ENCODE measurements around the gene SVOP.

The SVOP gene

DNA sequence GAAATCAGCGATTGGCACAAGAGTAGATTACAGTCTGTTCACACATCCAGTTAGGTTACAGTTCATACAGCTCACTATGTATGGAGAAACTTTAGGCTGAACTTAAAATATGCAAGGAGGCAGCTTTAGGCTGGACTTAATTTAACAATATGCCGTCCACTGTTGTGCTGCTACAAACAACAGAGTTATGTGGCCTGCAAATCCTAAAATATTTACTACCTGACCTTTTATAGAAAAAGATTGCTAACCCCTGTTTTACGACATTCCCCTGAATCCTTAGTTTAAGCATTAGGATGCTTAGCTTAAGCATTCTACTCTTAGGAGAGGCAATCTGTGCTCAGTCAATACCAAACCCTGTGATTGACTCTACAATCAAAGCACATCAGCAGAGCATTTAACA lies 90.1 kb downstream of the SVOP start:
- no peak for DNase-seq (ENCODE audit: low spot score)

DNA sequence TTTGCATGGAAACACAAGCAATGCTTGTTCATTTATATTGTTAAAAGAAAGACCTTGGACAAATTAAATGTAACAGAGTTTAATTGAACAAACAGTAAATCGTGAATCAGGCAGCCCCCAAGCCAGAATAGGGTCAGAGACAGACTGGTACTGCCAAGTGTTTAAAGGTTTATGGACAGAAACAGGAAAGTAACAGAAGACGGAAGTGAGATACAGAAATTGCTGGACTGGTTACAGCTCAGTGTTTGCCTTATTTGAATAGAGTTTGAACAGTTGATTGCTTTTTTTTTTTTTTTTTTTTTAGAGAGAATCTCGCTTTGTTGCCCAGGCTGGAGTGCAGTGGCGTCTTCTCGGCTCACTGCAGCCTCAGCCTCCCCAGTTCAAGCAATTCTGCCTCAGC lies 90.7 kb downstream of the SVOP start:
- no peak for DNase-seq (ENCODE audit: low spot score)

DNA sequence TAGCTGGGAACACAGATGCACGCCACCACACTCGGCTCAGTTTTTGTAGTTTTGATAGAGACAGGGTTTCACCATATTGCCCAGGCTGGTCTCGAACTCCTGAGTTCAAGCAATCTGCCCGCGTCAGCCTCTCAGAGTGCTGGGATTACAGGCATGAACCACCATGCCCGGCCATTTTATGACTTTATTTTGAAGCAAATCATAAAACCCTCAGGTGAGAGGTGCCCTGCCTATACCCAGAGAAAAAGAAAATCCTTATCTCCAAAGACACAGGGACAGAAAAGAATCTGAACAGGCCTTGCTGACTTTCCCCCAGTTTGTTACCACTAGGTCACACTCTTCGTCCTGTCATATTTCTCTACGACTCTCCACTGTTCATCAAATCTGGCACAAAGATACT lies 92.2 kb downstream of the SVOP start:
- DNase-seq (ENCODE audit: low spot score) = no peak

DNA sequence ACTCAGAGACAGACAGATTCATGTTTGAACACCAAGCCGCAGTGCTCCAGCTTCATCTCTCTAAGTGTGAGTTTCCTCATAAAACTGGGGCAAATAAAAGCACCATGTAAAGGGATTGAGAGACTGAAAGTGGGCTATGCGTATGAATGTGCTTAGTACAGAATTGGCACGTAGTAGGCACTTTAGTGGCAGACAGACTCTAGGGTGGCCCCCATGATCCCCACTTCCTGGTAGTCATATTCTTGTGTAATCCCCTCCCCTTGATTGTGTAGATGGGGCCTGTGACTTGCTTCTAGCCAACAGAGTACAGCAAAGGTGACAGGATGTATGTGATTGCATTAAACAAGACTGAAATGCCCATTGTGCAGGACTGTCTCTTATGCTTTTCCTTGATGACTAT lies 98.0 kb downstream of the SVOP start:
- no peak for DNase-seq (ENCODE audit: low spot score)

DNA sequence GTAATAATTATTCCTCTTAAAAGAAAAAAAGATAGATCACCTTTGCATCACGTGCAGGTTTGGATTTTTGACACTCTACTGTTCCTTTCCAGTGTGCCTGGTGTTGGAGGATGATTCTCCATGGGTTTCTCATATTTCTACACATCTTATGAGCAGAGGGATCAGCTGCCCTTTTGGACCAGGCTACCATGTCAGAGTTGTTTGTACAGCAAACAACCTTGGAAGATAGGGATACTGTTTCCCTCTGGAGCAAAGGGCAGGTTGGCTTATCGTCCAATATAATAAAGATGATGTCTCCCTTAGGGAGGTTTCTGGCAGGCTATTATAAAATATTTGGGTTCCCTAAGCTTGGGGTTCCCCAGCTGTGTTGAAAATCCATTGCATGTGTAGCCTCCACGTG lies 98.9 kb downstream of the SVOP start:
- DNase-seq (ENCODE audit: low spot score) = no peak

DNA sequence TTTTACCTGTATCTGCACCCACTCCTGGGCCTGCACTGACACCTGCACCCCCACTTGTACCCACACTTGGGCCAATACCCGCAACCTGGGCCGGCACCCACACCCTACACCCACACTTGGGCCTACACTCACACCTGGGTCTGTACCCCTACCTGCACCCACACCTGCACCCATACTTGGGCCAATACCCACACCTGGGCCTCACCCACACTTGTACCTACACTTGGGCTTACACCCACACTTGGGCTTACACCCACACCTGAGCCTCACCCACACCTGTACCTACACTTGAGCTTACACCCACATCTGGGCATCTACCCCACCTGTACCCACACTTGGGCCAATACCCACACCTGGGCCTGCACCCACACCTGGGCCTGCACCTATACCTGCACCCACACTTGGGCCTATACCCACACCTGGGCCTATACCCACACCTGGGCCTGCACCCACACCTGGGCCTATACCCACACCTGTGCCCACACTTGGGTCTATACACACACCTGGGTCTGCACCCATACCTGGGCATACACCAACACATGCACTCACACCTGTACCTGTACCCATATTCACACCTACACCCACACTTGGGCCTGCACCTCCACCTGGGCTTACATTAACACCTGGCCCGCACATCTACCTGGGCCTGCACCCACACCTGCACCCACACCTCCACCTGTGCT lies 101.8 kb downstream of the SVOP start:
- no peak for DNase-seq (ENCODE audit: low spot score)

DNA sequence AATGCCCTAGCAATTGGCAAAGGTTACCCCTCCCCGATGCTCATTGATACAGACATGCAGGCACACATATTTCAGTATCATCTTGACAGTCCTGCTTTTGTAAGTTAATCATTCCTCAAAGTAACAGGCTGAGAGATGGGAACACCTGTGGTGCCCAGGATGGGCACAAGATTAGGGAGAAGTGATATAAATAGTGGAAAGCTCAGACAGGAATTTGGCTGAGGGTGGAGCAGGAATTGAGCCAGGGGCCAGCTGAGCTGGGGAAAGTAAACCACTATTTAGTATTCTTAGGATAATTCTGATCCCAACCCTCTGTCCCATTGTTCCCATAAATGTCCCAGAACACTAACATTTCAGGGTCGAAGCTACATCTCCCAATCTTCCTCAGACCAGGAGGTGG lies 102.7 kb downstream of the SVOP start:
- no peak for DNase-seq (ENCODE audit: low spot score)

DNA sequence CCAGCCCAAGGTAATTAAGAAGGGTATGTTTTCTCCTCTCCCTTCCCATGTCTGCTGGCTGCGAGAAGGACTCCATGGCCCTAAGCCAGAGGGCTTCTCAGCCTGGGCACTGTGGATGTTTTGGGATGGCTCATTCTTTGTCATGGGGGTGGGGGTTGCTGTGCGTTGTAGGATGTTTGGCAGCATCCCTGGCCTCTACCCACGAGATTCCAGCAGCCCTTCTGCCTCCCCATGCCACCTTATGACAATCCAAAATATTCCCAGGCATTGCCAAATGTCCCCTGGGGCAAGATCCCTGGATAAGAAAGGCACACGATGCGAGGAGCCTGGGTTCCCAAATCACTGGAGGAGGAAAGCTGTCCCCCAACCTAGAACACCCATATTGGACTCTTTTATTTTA lies 104.5 kb downstream of the SVOP start:
- no peak for DNase-seq (ENCODE audit: low spot score)

DNA sequence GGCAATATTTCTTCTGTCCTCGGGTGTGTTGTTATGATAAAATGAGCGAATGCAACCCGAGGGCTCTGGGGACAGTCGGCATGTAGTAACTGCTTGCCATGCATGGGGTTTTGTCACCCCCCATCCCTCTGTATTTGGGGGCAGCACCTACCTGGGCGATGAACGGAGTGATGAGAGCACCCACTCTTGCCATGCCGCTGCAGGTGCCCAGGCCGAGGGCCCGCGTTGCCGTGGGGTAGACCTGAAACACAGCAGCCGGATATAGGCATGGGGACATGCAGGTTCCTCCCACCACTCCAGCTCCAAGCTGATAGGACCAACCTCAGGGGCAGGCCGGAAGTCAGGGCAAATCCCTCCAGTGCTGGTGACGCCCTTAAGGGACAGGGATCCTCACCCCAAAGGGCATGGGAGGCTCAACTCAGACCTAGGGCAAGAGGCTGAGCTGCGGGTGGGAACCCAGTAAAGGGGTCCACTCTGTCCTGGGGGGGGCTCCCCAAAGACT lies 105.2 kb downstream of the SVOP start:
- no peak for DNase-seq (ENCODE audit: low spot score)

DNA sequence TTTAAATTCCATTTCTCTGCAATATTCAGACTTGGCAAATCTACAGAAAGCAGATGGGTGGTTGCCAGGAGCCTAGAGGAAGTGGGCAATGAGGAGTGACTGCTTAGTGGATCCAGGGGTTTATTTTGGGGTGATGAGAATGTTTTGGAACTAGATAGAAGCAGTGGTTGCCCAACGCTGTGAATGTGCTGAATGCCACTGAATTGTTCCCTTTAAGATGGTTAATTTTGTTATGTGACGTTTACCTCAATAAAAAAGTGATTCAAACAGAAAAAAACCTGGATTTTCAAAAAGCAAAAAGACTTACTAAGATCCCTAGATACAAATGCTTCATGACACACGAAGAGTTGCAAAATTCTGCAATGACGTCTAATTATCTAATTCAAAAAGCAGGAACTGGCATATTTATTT lies 106.7 kb downstream of the SVOP start:
- no peak for DNase-seq (ENCODE audit: low spot score)

DNA sequence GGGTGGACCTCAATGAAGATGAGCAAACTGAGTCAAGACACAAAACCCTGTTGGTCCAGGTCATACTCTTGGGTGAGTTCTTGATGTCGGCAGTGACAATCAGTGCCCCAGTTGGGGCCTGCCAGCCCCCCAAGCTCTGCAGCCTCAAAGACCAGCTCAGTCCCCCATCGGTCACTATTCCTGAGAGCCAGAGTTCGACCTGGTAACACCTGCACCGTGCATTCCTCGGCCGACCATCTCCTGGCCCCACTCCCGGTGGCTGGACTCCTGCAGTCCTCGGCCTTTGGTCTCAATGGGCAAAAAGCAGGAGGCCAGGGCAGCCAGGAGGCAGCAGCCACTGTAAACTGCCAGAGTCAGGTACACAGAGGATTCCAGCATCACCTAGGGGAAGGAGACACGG lies 108.5 kb downstream of the SVOP start:
- no peak for DNase-seq (ENCODE audit: low spot score)

DNA sequence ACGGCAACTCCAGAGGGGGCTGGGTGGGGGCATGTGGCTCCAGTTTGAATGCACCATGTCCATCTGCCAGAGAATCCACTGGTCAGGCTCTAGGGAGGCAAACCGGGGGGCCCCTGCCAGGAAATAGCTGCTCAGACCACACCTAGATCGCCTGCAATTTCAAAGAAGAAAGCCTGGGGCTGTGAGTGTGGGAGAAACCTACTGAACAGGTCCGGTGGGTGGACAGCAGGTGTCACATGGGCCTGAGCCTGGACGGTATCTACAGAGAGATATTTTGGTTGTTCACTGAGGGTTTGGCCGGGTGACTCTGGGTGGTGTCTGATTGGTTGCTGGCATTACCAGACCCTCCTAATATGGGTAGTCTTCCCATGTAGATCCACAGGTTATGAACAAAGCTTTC lies 109.0 kb downstream of the SVOP start:
- DNase-seq (ENCODE audit: low spot score) = no peak

DNA sequence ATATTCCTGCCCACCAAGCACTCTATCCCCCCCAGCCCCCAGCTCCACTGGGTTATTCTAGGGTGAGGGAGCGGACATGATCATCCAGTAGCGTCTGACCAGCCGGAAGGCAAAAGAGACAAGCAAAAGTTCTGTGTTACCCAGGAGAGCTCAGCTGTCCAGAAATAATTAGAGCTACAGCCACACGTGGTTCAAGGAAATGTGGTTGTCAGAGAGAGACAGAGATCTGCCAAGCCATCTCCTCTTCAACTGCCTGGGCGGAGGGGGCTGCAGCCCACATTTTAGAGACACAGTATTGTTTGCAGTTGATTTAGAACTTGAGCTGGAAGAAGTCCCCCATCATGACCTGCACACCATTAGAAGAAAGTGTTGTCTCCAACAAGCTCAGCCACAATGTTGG lies 110.5 kb downstream of the SVOP start:
- DNase-seq (ENCODE audit: low spot score) = no peak

DNA sequence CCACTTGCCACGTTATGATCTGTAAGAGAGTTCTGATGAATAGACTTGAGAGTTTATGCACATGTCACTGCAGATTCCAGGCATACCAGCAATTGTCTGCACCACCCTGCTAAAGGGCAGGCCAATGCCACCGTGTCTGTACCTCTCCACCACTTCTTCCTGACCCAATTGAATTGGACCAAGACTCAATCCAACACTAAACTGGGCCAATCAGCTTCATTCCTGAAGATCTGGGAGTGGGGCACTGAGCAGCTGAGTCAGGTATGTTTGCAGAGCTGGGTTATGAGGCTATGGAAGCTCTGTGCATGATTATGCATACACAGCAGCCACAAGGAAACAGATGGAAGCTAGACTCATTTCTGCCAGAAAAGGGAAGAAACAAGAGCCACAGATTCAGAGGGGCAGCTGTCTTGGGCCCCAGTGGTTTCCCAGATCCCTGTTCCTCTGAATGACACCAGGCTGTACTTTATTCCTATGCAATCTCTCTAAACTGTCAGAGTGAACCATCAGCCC lies 113.0 kb downstream of the SVOP start:
- no peak for DNase-seq (ENCODE audit: low spot score)

DNA sequence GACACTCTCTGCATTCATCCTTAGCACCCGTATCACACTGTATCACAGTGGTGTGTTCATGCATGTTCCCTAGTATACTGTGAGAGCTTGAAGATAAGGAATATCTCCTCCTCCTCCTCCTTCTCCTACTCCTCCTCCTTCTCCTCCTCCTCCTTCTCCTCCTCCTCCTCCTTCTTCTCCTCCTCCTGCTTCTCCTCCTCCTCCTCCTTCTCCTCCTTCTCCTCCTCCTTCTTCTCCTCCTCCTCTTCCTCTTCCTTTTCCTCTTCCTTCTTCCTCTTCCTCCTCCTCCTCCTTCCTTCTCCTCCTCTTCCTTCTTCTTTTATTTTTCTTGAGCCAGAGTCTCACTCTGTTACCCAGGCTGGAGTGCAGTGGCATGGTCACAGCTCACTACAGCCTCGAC lies 113.9 kb downstream of the SVOP start:
- DNase-seq (ENCODE audit: low spot score) = no peak

DNA sequence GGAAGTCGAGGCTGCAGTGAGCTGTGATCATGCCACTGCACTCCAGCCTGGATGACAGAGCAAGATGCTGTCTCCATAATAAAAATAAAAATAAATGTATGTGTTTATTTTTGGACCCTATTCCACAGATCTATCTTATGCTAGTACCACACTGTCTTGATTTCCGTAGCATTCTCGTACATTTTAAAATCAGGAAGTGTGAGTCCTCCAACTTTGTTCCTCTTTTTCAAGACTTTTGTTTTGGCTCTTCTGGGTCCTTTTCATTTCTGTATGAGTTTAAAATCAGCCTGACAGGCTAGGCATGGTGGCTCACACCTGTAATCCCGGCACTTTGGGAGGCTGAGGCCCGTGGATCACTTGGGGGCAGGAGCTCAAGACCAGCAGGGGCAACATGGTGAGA lies 115.1 kb downstream of the SVOP start:
- no peak for DNase-seq (ENCODE audit: low spot score)

DNA sequence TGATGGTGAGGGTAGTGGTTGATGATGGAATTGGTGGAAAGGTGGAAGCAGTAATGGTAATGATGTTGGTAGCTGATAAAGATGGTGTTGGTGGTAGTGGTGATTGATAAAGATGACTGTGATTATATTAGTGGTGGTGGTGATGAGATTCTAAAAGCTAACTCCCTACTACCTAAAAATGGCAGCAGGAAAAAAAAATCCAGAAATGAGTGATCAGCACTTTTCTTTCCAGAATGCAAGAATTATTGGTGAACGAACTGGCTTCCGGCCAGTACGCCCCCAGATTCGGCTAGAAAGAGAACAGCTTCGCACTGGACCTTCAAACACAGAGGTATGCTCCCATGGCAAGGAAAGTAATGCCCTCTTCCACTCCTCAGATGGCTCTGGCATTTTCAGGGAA lies 121.7 kb downstream of the SVOP start:
- no peak for DNase-seq (ENCODE audit: low spot score)

DNA sequence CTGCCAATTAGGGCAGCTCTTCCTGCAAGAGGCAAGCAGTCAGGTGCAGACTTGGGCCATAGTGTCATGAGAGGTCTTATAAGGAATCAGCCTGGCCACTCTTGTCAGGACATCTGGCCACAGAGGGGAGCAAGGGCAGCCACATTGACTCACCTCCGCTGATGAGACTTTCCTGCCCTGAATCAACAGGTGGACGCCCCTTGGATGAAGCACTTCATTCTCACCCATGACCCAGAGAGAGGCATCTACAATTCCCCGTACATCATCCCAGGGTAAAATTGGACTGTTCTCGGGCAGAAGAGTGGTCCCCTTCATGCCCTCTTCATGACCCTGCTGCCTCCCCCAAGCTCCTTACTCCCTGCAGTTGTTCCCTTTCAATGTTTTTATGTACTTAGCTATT lies 124.1 kb downstream of the SVOP start:
- no peak for DNase-seq (ENCODE audit: low spot score)

DNA sequence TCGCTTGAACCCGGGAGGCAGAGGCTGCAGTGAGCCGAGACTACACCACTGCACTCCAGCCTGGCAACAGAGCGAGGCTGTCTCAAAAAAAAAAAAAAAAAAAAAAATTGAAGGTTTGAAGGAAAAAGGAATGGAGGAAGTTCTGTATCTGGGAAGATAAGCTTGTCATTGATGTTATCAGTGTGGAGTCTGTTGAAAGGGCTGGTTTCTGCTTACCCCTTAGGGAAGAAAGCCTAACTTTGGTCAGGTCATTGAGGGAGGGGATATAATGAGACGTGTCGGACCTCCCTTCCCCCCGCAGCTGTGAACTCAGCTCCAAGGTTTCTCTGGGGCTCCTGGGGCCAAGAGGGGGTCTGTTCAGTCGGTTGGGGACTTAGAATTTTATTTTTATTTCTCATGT lies 124.5 kb downstream of the SVOP start:
- DNase-seq (ENCODE audit: low spot score) = no peak

DNA sequence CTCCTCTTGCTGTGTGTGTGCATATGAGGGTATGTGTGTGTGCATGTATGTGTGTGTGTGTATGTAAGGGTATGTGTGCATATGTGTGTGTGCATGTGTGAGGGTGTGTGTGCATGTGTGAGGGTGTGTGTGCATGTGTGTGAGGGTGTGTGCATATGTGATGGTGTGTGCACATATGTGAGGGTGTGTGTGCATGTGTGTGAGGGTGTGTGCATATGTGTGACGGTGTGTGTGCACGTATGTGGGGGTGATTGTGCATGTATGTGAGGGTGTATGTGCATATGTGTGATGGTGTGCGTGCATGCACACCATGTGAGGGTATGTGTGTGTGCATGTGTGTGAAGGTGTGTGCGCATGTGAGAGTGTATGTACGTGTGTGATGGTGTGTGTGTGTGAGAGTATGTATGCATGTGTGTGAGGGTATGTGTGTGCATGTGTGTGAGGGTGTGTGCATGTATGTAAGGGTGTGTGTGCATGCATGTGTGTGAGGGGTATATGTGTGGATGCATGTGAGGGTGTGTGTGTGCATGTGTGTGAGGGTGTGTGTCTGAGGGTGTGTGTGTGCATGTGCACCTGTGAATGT lies 125.6 kb downstream of the SVOP start:
- no peak for DNase-seq (ENCODE audit: low spot score)

DNA sequence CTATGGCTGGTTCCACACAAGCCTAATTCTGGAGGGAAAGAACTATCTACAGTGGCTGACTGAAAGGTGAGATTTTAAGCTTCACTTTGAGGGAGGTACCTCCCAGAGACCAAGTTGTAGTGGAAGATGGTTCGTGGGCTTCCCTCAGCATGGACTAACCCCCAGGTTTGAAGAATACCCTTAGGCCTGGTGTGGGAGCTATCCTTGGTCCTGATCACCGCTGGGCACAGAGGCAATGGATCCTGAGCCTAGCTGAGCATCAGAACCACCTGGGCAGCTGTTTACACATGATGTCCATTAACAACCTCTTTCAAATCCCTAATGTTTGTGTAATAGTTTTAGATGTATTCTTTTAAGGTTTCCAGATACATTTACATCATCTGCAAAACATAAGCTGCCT lies 130.7 kb downstream of the SVOP start:
- no peak for DNase-seq (ENCODE audit: low spot score)

DNA sequence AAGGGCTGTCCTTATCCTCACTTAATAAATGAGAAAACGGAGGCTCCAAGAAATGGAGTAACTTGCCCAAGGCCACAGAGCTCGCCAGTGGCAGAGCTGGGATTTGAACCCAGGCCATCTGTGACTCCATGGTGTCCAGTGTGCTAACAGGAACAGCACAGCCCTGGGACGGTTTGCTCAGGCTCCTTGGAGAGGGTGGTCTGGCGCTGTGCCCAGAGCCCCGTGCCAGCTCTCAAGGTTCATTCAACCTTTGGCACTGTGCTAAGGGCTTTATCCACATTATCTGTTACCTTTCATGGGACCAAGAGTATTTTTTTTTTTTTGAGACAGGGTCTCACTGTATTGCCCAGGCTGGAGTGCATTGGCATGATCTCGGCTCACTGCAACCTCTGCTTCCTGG lies 132.8 kb downstream of the SVOP start:
- DNase-seq (ENCODE audit: low spot score) = no peak

DNA sequence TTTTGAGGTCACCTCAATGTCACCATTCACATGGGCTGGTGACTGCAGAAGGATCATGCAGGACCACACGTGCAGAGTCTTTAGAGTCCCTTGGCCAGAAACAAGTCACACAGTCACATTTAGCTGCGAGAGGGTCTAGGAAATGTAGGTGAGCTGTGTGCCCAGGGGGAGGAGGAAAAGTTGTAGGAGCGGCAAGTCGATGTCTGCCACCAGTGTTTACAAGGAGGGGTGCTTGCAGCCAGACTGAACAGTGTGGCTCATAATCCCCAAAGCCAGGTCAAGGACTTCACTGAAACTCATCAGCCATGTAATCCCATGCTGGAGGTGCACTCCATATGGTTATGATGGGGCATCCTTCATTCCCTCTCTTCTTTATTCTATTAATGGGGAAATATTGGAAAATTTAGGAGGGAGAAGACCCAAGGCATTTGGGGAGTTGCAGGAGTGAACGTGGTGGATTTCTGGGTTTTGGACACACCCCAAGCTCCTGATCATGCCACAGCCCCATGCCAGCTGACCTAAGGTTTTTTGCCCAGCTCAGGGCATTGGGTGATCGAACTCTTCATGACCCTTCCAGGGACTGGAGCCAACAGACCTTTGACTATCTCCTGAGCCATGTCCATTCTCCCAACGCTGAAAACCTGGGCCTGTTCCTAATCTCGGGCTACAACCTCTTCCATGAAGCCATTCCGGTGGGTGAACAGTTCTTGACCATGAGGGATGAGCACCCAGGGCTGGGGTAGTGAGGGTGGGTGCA lies 133.8 kb downstream of the SVOP start:
- no peak for DNase-seq (ENCODE audit: low spot score)
